K562 (cell line): ENCODE results near the gene ZBTB7A. TPM values are rescaled to one million over a fixed set of nuclear protein-coding genes. Genes with fewer than 3 reads are reported as not detected.

ENCODE experiments used
- ATAC-seq: fragments of 200-7000 bp; cut with Tn5 transposase; 3 replicates; pipeline ENCODE4 v1.9.1; 2020; ENCODE audit warnings: moderate library complexity
- BruUV-seq: library from RNA; stranded (reverse); fragments of 400-500 nt; replicated peaks from 2 replicates; lab custom pipeline; 2021; lab: Mats Ljungman, UMichigan
- CTCF ChIA-PET: fragments of 300-600 bp; formaldehyde crosslinking; extraction: SDS; loops from one replicate; lab custom pipeline; 2021; ENCODE audit warnings: low intra/inter-chr PET ratio; lab: Yijun Ruan, JAX
- POLR2A ChIA-PET: fragments of 300-600, 350-650 bp; sonication (Branson Sonifier 250); formaldehyde crosslinking; extraction: SDS; loops from one replicate; lab custom pipeline; 2021; ENCODE audit warnings: antibody characterized with exemption, inconsistent platforms; lab: Yijun Ruan, JAX
- DNase-seq, 4 experiments: peaks; one replicate each; pipeline versions ENCODE4 v3.0.0 to v3.0.0-alpha.2; 2011 to 2018; ENCODE audit warnings: low spot score in 3 of 4, mixed read lengths in 3 of 4; ENCODE audit errors: extremely low read depth in 1 of 4
- FAIRE-seq: peaks from 2 replicates; lab custom pipeline; 2011; peaks lifted over from hg19 to GRCh38; lab: Jason Lieb, UNC
- H2AFZ ChIP-seq: 2 replicates; pipeline ENCODE4 v1.6.0; 2011; ENCODE audit warnings: low read depth, low read length, control low read depth, inconsistent platforms
- H3K27ac ChIP-seq: fragments of 200-600 bp; 3 replicates; pipeline ENCODE4 v1.8.0; 2011; ENCODE audit warnings: low read depth, mild to moderate bottlenecking, control low read depth, inconsistent platforms, low read length, moderate library complexity, mixed read lengths; ENCODE audit errors: extremely low read depth
- H3K27me3 ChIP-seq, 2 experiments: fragments of 300-600 bp in 1 of 2; 2 replicates in 1 of 2; 3 replicates in 1 of 2; pipeline versions ENCODE4 v1.6.0 to v1.8.0; 2011; ENCODE audit warnings: inconsistent platforms in 2 of 2, low read length in 2 of 2, mild to moderate bottlenecking in 1 of 2, mixed read lengths in 1 of 2, moderate library complexity in 1 of 2; ENCODE audit not compliant: control insufficient read depth in 2 of 2, insufficient read depth in 2 of 2
- H3K36me3 ChIP-seq: fragments of 300-600 bp; 3 replicates; pipeline ENCODE4 v1.8.0; 2011; ENCODE audit warnings: mild to moderate bottlenecking, low read length, inconsistent platforms; ENCODE audit not compliant: control insufficient read depth, insufficient read depth
- H3K4me1 ChIP-seq, 2 experiments: fragments of 200-600 bp in 1 of 2; replicated peaks in 1 of 2; 2 replicates in 1 of 2; 3 replicates in 1 of 2; pipeline versions ENCODE4 v1.5.1 to v1.8.0; 2011; ENCODE audit warnings: inconsistent platforms in 2 of 2, low read length in 2 of 2, mild to moderate bottlenecking in 1 of 2, mixed read lengths in 1 of 2, moderate library complexity in 1 of 2; ENCODE audit not compliant: control insufficient read depth in 2 of 2, insufficient read depth in 2 of 2
- H3K4me2 ChIP-seq: 2 replicates; pipeline ENCODE4 v1.6.1; 2011; ENCODE audit warnings: low read length, control low read depth, inconsistent platforms, mixed read lengths; ENCODE audit not compliant: insufficient read depth
- H3K4me3 ChIP-seq: fragments of 200-600 bp; sonication (generic), shearing (Covaris generic); 2 replicates; pipeline ENCODE4 v1.5.1; 2016; ENCODE audit warnings: control low read depth, inconsistent platforms
- H3K79me2 ChIP-seq: fragments of 200-600 bp; 3 replicates; pipeline ENCODE4 v1.8.0; 2011; ENCODE audit warnings: low read length, inconsistent platforms; ENCODE audit not compliant: control insufficient read depth, insufficient read depth
- H3K9ac ChIP-seq, 2 experiments: 2 replicates each; pipeline versions ENCODE4 v1.6.0 to v1.6.1; 2011; ENCODE audit warnings: low read depth in 2 of 2, low read length in 2 of 2, control low read depth in 1 of 2, inconsistent platforms in 1 of 2, mild to moderate bottlenecking in 1 of 2, mixed read lengths in 1 of 2; ENCODE audit not compliant: insufficient read depth in 1 of 2
- H3K9me1 ChIP-seq: one replicate; pipeline ENCODE4 v1.6.0; 2011; ENCODE audit warnings: inconsistent platforms, mild to moderate bottlenecking, low read length, moderate library complexity; ENCODE audit not compliant: control insufficient read depth, insufficient read depth
- H3K9me3 ChIP-seq: replicated peaks from 2 replicates; pipeline ENCODE4 v1.5.1; 2011; ENCODE audit warnings: low read depth, low read length, inconsistent platforms; ENCODE audit not compliant: control insufficient read depth, insufficient read depth
- H4K20me1 ChIP-seq: replicated peaks from 2 replicates; pipeline ENCODE4 v1.6.1; 2011; ENCODE audit warnings: low read length, inconsistent platforms, mixed read lengths; ENCODE audit not compliant: control insufficient read depth, insufficient read depth
- CEBPG ChIP-seq, 3 experiments: fragments of 200-800 bp in 1 of 3; sonication (Bioruptor generic) in 1 of 3; sonication (generic) in 1 of 3; formaldehyde crosslinking in 1 of 3; IDR thresholded peaks in 2 of 3; conservative IDR thresholded peaks in 1 of 3; 2 replicates each; pipeline versions ENCODE4 v1.6.1 to v1.8.0; 2016 to 2022; ENCODE audit warnings: missing compliant biosample characterization in 2 of 3, missing genetic modification characterization in 2 of 3, mild to moderate bottlenecking in 1 of 3, missing genetic modification reagents in 1 of 3
- CHD1 ChIP-seq: fragments of 200-600 bp; sonication (generic); IDR thresholded peaks from one replicate; pipeline ENCODE4 v1.6.1; 2012; ENCODE audit warnings: mild to moderate bottlenecking, moderate library complexity, low read length, inconsistent platforms
- GATAD2A ChIP-seq: fragments of 450-650 bp; IDR thresholded peaks from 2 replicates; pipeline ENCODE4 v1.6.1; 2017
- NR2C1 ChIP-seq, 2 experiments: fragments of 450-650 bp; IDR thresholded peaks; 2 replicates each; pipeline ENCODE4 v1.6.1; 2017; ENCODE audit warnings: mild to moderate bottlenecking in 2 of 2, antibody characterized with exemption in 1 of 2, inconsistent platforms in 1 of 2, missing compliant biosample characterization in 1 of 2, missing genetic modification characterization in 1 of 2
- NR2C2 ChIP-seq, 2 experiments: fragments of 200-800 bp in 1 of 2; sonication (Bioruptor generic) in 1 of 2; sonication (generic) in 1 of 2; formaldehyde crosslinking in 1 of 2; IDR thresholded peaks; 2 replicates each; pipeline versions ENCODE4 v1.6.1 to v1.8.0; 2016 to 2022; ENCODE audit warnings: mild to moderate bottlenecking in 1 of 2, missing compliant biosample characterization in 1 of 2, missing genetic modification characterization in 1 of 2, missing genetic modification reagents in 1 of 2
- WGBS: fragments of 100-300 bp; shearing (Covaris generic); methylation state at CpG from one replicate; pipeline ENCODE4 v1.1.6; 2016; ENCODE audit warnings: low coverage, mixed read lengths; ENCODE audit not compliant: insufficient coverage; ENCODE audit errors: missing lambda C conversion rate; 5-methylcytosine and 5-hydroxymethylcytosine counted together
- in situ Hi-C: fragments of 300-500 bp; cut with MboI; formaldehyde crosslinking; loops from 4 replicates; pipeline ENCODE4 v1.15.0; 2018; ENCODE audit warnings: inconsistent platforms, mixed read lengths
- intact Hi-C: fragments of 100-400 bp; cut with micrococcal nuclease; formaldehyde crosslinking; loops from 2 replicates; pipeline ENCODE4 v1.14.2; 2022
- polyA plus RNA-seq, 8 experiments: library from polyadenylated mRNA; depleted of rRNA in 4 of 8; stranded (reverse) in 5 of 8; unstranded in 3 of 8; fragments of >200 nt; fragmentation: Nextera tagmentation in 2 of 8; fragmentation: Illumina TruSeq in 1 of 8; extraction: Ambion mirVana in 2 of 8; extraction: Trizol in 1 of 8; gene quantifications; 2 replicates each; pipeline versions ENCODE4 v1.2.1 to v1.2.3, GENCODE V29; 2011 to 2014; ENCODE audit warnings: inconsistent platforms in 1 of 8, missing spikeins in 1 of 8
- total RNA-seq, 7 experiments: library from RNA; depleted of rRNA in 6 of 7; stranded (reverse); fragments of >200 nt in 6 of 7; fragmentation: Illumina TruSeq in 2 of 7; extraction: Trizol in 2 of 7; gene quantifications; 2 replicates each; pipeline versions ENCODE4 v1.2.1 to v1.2.3, GENCODE V29; 2011 to 2021; ENCODE audit warnings: low replicate concordance in 1 of 7

The ZBTB7A gene
- total and polyA plus RNA-seq, 9 of the 15 experiments (the other 6 are each of a cell fraction or from before 2014, with no cell fraction given): 0.11 to 34.0 (median 4.6) TPM

DNA sequence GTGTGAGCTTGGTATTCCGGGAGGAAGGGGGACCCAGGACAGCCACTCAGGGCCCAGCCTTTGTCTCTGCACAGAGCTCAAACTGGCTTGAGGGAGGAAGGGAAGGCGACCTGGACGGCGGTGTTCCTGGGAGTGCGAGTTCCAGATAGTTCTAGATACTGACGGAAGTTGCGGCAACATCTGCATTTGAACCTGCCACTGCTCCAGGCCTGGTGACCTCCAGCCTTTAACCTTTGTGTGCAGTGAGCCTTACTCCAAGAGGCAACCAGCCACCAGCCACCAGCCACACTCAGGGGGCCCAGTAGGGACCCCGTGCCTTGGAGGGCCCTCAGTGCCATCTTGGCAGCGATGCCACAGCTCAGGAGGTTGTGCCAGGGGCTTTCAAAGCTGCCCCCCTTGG is 15.5 kb upstream of the ZBTB7A start:
- FAIRE-seq (peak; percentile 74), ATAC-seq (no peak), DNase-seq (peak in 1 of 4 experiments; percentile 37)
- ChIA-PET CTCF (no interaction called here), POLR2A (interaction anchor here (0.7 to 3.8 kb wide), 5 partner anchors 11 to 167 kb away, joined by 3 to 13 read pairs (median 3); partner anchors contain the start of gene EEF2)
- Histone ChIP-seq H3K27ac (no peak overlapping the region; the same call in 2 of the 3 replicates), H4K20me1 (no peaks in the 10 kb centered on the region), H2AFZ (peak overlapping the region; percentile 87), H3K4me3 (no peak overlapping the region), H3K9me3 (no peaks in the 10 kb centered on the region), H3K36me3 (no peaks in the 10 kb centered on the region), H3K9ac (peak overlapping the region in 1 of 2 experiments; percentile 79; a peak in 2 of 4 replicates), H3K27me3 (no peaks in the 10 kb centered on the region), H3K4me1 (peaks cover 14 to 64% of the 10 kb centered on the region in 2 experiments), H3K79me2 (no peaks in the 10 kb centered on the region), H3K4me2 (peak overlapping the region; percentile 24; the same call in 1 of the 2 replicates), H3K9me1 (no peaks in the 10 kb centered on the region)
- TF ChIP-seq NR2C2 (CRISPR knock-in tag; IDR thresholded peaks at IDR 0.05) (peak; percentile 71; the same call in 1 of the 2 replicates), NR2C2 (tag; IDR thresholded peaks at IDR 0.05) (peak; percentile 21; the same call in 1 of the 2 replicates), GATAD2A (no peak), CHD1 (no peak), CEBPG (CRISPR knock-in tag; IDR thresholded peaks at IDR 0.05) (peak; percentile 33; the same call in 1 of the 2 replicates), CEBPG (tag; conservative IDR thresholded peaks at IDR 0.05 in 1 of 2, IDR thresholded peaks at IDR 0.05 in 1 of 2) (no peak), NR2C1 (IDR thresholded peaks at IDR 0.05) (peak; percentile 91), NR2C1 (tag; IDR thresholded peaks at IDR 0.05) (peak; percentile 92)
- no TSS peak for BruUV-seq
- WGBS: 44% methylated on average over 6 of the region's 9 CpGs
- intact Hi-C loops: no loop called here
- in situ Hi-C loops: no loop called here
